Tibial nerve (tissue), 4 donors: ENCODE measurements around the gene GALR2.

ENCODE experiments used
- EP300 ChIP-seq, 2 donors: sonication (generic); formaldehyde crosslinking; IDR thresholded peaks; one replicate each; pipeline ENCODE4 v1.6.1; 2017; ENCODE audit warnings: antibody characterized with exemption in 2 of 2, mild to moderate bottlenecking in 1 of 2
- POLR2A ChIP-seq, 2 donors: fragments of 450-650 bp; IDR thresholded peaks; one replicate each; pipeline ENCODE4 v1.6.1; 2017; ENCODE audit warnings: antibody characterized with exemption in 2 of 2, mild to moderate bottlenecking in 2 of 2, moderate library complexity in 2 of 2
- TF ChIP-seq, protein P1 (sequence below), 5 experiments: fragments of 200-600 bp in 3 of 5; fragments of 450-650 bp in 2 of 5; sonication (generic) in 3 of 5; IDR thresholded peaks; one replicate each; pipeline ENCODE4 v1.5.1; 2016 to 2019; ENCODE audit warnings: antibody characterized with exemption in 5 of 5, mild to moderate bottlenecking in 3 of 5, moderate library complexity in 2 of 5

DNA sequence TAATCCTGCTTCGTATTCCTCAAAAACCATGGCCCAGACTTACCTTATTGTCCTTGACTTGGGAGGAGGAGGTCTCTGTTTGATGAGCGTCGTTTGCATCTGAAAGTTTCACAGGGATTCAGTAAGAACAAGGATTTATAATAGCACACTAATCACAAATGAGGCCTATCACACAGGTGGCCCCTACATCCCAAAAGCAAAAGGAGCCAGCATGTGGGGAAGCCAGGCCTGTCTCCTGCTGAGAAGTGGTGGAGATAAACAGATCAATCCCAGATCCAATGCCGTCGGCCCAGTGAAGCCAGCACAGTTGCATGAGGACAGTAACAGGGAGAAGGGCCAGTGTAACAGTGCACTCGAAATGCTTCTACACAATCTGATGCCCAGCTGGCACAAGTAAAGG is 34.2 kb upstream of the GALR2 start:
- TF ChIP-seq, protein P1, sequence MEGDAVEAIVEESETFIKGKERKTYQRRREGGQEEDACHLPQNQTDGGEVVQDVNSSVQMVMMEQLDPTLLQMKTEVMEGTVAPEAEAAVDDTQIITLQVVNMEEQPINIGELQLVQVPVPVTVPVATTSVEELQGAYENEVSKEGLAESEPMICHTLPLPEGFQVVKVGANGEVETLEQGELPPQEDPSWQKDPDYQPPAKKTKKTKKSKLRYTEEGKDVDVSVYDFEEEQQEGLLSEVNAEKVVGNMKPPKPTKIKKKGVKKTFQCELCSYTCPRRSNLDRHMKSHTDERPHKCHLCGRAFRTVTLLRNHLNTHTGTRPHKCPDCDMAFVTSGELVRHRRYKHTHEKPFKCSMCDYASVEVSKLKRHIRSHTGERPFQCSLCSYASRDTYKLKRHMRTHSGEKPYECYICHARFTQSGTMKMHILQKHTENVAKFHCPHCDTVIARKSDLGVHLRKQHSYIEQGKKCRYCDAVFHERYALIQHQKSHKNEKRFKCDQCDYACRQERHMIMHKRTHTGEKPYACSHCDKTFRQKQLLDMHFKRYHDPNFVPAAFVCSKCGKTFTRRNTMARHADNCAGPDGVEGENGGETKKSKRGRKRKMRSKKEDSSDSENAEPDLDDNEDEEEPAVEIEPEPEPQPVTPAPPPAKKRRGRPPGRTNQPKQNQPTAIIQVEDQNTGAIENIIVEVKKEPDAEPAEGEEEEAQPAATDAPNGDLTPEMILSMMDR (IDR thresholded peaks at IDR 0.05) = no peak
- TF ChIP-seq POLR2A (IDR thresholded peaks at IDR 0.05) = no peak
- no peak for TF ChIP-seq EP300 (IDR thresholded peaks at IDR 0.05)
